ENCODE data around the gene TEX101.
A peak's percentile ranks its signal among the peaks of the same experiment; 100 is the strongest.

The TEX101 gene

DNA sequence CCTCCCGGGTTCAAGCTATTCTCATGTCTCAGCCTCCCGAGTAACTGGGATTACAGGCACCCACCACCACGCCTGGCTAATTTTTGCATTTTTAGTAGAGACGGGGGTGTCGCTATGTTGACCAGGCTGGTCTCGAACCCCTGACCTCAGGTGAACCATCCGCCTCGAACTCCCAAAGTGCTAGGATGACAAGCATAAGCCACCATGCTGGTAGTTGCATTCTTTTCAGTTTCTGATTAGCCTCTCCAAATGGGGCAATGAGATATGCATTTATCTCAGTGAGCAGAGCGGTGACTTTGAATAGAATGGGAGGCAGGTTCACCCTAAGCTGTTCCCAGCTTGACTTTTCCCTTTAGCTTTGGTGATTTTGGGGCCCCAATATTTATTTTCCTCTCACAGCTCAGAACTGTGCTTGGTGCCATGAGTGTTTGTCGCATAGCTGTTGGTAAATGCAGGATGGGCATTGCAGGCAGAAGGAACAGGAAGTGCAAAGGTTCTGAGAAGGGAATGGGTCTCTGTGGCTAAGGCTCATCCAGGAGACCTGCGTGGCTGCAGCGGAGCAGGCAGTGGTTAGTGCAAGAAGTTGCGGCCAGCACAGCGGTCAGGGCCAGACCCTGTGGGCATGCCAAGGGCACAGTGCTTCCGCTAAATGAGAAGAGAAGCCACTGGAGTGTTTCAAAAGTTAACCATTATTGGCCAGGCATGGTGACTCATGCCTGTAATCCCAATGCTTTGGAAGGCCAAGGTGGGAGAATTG, 30.0 kb downstream of the TEX101 start:
- Mint-ChIP-seq H3K4me3 (no peak overlapping the region), H3K36me3 (ENCODE audit: low read depth) (no peaks in the 10 kb centered on the region), H3K9me3 (no peaks in the 10 kb centered on the region), H3K27me3 (ENCODE audit: low read depth, poor library complexity) (peaks cover 18% of the 10 kb centered on the region), H3K27ac (no peak overlapping the region), H3K4me1 (peaks cover 4% of the 10 kb centered on the region)
- no peak for DNase-seq
- TF ChIP-seq, protein P1, sequence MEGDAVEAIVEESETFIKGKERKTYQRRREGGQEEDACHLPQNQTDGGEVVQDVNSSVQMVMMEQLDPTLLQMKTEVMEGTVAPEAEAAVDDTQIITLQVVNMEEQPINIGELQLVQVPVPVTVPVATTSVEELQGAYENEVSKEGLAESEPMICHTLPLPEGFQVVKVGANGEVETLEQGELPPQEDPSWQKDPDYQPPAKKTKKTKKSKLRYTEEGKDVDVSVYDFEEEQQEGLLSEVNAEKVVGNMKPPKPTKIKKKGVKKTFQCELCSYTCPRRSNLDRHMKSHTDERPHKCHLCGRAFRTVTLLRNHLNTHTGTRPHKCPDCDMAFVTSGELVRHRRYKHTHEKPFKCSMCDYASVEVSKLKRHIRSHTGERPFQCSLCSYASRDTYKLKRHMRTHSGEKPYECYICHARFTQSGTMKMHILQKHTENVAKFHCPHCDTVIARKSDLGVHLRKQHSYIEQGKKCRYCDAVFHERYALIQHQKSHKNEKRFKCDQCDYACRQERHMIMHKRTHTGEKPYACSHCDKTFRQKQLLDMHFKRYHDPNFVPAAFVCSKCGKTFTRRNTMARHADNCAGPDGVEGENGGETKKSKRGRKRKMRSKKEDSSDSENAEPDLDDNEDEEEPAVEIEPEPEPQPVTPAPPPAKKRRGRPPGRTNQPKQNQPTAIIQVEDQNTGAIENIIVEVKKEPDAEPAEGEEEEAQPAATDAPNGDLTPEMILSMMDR (IDR thresholded peaks at IDR 0.05) = no peak

DNA sequence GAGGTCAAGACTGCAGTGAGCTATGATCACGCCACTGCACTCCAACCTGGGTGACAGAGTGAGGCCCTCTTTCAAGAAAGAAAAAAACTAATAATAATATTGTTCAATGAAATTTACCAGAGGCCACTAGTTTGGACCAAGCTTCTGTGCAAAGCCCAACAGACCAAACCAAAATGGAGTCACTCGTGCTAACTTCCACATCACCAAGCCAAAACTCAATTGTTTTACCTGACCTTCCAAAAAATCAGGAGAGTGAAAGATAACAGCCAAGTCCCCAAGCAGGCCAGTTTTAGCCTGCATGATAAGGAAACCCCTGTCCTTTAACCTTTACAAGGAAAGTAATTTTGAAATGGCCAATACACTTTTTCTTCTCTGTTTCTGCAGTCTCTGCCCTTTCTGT, 30.7 kb downstream of the TEX101 start:
- DNase-seq = no peak
- H3K9me3 Mint-ChIP-seq = no peaks in the 10 kb centered on the region
- H3K4me3 Mint-ChIP-seq = no peak overlapping the region
- H3K36me3 Mint-ChIP-seq (ENCODE audit: low read depth) = no peaks in the 10 kb centered on the region
- TF ChIP-seq, protein P1 (IDR thresholded peaks at IDR 0.05) = no peak
- H3K27me3 Mint-ChIP-seq (ENCODE audit: low read depth, poor library complexity) = peaks cover 18% of the 10 kb centered on the region
- no peak overlapping the region for H3K27ac Mint-ChIP-seq
- H3K4me1 Mint-ChIP-seq = peaks cover 4% of the 10 kb centered on the region

DNA sequence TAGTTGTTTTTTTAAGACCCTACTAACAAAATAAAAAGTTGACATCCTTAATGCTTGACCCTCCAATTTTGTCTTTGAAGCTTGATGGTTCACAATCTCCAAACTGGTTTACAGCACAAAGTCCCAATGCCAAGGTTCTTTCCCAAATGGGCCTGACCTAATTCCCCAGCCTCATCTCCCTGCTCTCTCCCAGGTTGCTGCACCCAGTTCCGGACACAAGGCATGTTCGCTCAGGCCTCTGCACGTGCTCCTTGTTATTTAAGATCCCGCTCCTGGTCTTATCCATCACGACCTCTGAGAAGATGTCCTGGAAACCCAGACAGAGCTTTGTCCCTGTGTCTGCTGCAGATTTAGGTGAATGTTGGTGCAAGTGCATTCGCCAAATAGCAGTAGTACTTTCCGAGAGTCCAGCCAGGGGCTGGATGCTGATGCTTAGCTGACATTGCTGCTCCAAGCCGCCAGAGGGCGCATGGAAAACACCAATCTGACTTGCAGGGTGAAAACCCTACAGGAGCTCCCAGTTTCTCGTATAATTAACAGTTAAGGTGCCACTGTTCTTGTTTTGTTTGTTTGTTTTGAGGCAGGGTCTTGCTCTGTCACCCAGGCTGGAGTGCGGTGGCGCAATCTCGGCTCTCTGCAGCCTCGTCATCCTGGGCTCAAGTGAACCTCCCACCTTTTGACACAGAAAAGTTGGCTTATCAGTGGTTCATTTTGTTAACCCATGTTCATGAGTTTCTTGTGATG, 32.2 kb downstream of the TEX101 start:
- Mint-ChIP-seq H3K4me1 (peaks cover 4% of the 10 kb centered on the region), H3K4me3 (no peak overlapping the region), H3K36me3 (ENCODE audit: low read depth) (no peaks in the 10 kb centered on the region), H3K27me3 (ENCODE audit: low read depth, poor library complexity) (peaks cover 13% of the 10 kb centered on the region), H3K9me3 (peaks cover 7% of the 10 kb centered on the region), H3K27ac (no peak overlapping the region)
- TF ChIP-seq, protein P1 (IDR thresholded peaks at IDR 0.05) = peak; percentile 95
- DNase-seq = peak; percentile 80

DNA sequence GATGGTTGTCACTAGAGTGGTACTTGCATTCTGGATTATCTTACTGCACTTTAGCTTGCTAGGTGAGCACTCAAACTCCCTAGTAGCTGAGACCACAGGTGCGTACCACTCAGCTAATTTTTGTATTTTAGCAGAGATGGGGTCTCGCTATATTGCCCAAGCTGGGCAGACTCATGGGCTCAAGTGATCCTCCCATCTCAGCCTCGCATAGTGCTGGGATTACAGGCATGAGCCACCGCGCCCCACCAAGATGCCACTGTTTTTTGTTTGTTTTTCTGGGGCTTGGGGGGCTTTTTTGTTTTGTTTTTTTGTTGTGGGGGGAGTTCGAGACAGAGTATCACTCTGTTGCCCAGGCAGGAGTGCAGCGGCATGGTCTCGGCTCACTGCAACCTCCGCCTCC, 33.0 kb downstream of the TEX101 start:
- Mint-ChIP-seq H3K36me3 (ENCODE audit: low read depth) (no peaks in the 10 kb centered on the region), H3K27me3 (ENCODE audit: low read depth, poor library complexity) (peaks cover 13% of the 10 kb centered on the region), H3K4me3 (no peak overlapping the region), H3K4me1 (peaks cover 4% of the 10 kb centered on the region), H3K9me3 (peaks cover 12% of the 10 kb centered on the region), H3K27ac (no peak overlapping the region)
- TF ChIP-seq, protein P1 (IDR thresholded peaks at IDR 0.05) = no peak
- no peak for DNase-seq

DNA sequence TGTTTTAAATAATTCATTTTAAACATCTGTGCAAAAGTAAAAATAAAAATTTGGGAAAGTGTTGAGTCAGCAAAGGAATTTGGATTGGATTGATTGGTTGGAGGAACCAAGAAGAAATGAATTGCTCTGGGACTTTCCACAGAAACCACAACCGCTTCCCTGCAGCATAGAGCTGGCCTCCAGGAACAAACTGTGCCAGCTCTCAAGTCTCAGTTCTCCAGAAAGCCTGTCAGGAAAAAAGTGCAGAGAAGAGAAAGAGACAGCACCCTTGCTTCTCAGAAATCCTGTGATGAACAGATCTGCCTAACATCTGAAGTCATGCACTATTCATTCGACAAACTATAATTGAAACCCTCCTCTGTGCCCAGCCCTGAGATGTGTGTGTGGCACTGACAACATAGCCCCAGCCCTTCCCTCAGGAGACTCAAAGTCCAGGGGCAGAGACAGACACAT, 35.9 kb downstream of the TEX101 start:
- Mint-ChIP-seq H3K27me3 (ENCODE audit: low read depth, poor library complexity) (peaks cover 19% of the 10 kb centered on the region), H3K4me1 (peaks cover 4% of the 10 kb centered on the region), H3K27ac (no peak overlapping the region), H3K36me3 (ENCODE audit: low read depth) (no peaks in the 10 kb centered on the region), H3K4me3 (no peak overlapping the region), H3K9me3 (peaks cover 15% of the 10 kb centered on the region)
- TF ChIP-seq, protein P1 (IDR thresholded peaks at IDR 0.05) = no peak
- no peak for DNase-seq
